HEK293 (cell line): ENCODE data around the gene JKAMP.

ENCODE experiments used
- BCL11A ChIP-seq: fragments of 450-650 bp; formaldehyde crosslinking; IDR thresholded peaks from 2 replicates; pipeline ENCODE4 v1.5.1; 2016; ENCODE audit warnings: low read depth, missing biosample characterization, missing genetic modification characterization
- KLF8 ChIP-seq: fragments of 450-650 bp; formaldehyde crosslinking; IDR thresholded peaks from 2 replicates; pipeline ENCODE4 v1.5.1; 2016; ENCODE audit warnings: missing biosample characterization, missing genetic modification characterization
- MEIS1 ChIP-seq: sonication (generic); formaldehyde crosslinking; IDR thresholded peaks from 2 replicates; pipeline ENCODE4 v1.8.1; 2022; ENCODE audit warnings: missing genetic modification reagents, mild to moderate bottlenecking, borderline replicate concordance
- SP7 ChIP-seq: fragments of 450-650 bp; formaldehyde crosslinking; IDR thresholded peaks from 2 replicates; pipeline ENCODE4 v1.5.1; 2016; ENCODE audit warnings: missing biosample characterization, missing genetic modification characterization
- TRIM28 ChIP-seq: IDR thresholded peaks from 2 replicates; pipeline ENCODE4 v1.6.1; 2011; ENCODE audit warnings: low read length, control low read depth, borderline replicate concordance
- ZFP37 ChIP-seq: fragments of 450-650 bp; formaldehyde crosslinking; IDR thresholded peaks from 2 replicates; pipeline ENCODE4 v1.5.1; 2016; ENCODE audit warnings: missing biosample characterization, missing genetic modification characterization
- ZNF121 ChIP-seq: fragments of 450-650 bp; formaldehyde crosslinking; IDR thresholded peaks from 2 replicates; pipeline ENCODE4 v1.5.1; 2016; ENCODE audit warnings: missing biosample characterization, missing genetic modification characterization
- ZNF132 ChIP-seq: fragments of 450-650 bp; formaldehyde crosslinking; IDR thresholded peaks from 2 replicates; pipeline ENCODE4 v1.5.1; 2017; ENCODE audit warnings: missing biosample characterization, missing genetic modification characterization, borderline replicate concordance
- ZNF146 ChIP-seq: fragments of 450-650 bp; formaldehyde crosslinking; IDR thresholded peaks from 2 replicates; pipeline ENCODE4 v1.5.1; 2016; ENCODE audit warnings: missing biosample characterization, missing genetic modification characterization
- ZNF157 ChIP-seq: fragments of 450-650 bp; formaldehyde crosslinking; IDR thresholded peaks from 2 replicates; pipeline ENCODE4 v1.5.1; 2016; ENCODE audit warnings: missing biosample characterization, missing genetic modification characterization
- ZNF184 ChIP-seq: fragments of 450-650 bp; IDR thresholded peaks from 2 replicates; pipeline ENCODE4 v1.5.1; 2018; ENCODE audit warnings: missing biosample characterization, mild to moderate bottlenecking, missing genetic modification characterization
- ZNF23 ChIP-seq: fragments of 450-650 bp; formaldehyde crosslinking; IDR thresholded peaks from 2 replicates; pipeline ENCODE4 v1.5.1; 2016; ENCODE audit warnings: missing biosample characterization, missing genetic modification characterization, borderline replicate concordance
- ZNF239 ChIP-seq: fragments of 450-650 bp; formaldehyde crosslinking; IDR thresholded peaks from 2 replicates; pipeline ENCODE4 v1.5.1; 2016; ENCODE audit warnings: missing biosample characterization, missing genetic modification characterization
- ZNF335 ChIP-seq: fragments of 450-650 bp; formaldehyde crosslinking; conservative IDR thresholded peaks from 2 replicates; pipeline ENCODE4 v1.5.1; 2016; ENCODE audit warnings: missing biosample characterization, missing genetic modification characterization
- ZNF571 ChIP-seq: fragments of 450-650 bp; formaldehyde crosslinking; IDR thresholded peaks from 2 replicates; pipeline ENCODE4 v1.5.0; 2017; ENCODE audit warnings: missing biosample characterization, missing genetic modification characterization
- ZNF600 ChIP-seq: fragments of 450-650 bp; formaldehyde crosslinking; IDR thresholded peaks from 2 replicates; pipeline ENCODE4 v1.5.1; 2016; ENCODE audit warnings: missing biosample characterization, missing genetic modification characterization
- ZNF610 ChIP-seq: fragments of 450-650 bp; formaldehyde crosslinking; IDR thresholded peaks from 2 replicates; pipeline ENCODE4 v1.5.1; 2016; ENCODE audit warnings: missing biosample characterization, missing genetic modification characterization, borderline replicate concordance
- ZNF621 ChIP-seq: fragments of 450-650 bp; formaldehyde crosslinking; IDR thresholded peaks from 2 replicates; pipeline ENCODE4 v1.5.1; 2017; ENCODE audit warnings: missing biosample characterization, missing genetic modification characterization
- ZNF623 ChIP-seq: fragments of 450-650 bp; formaldehyde crosslinking; IDR thresholded peaks from 2 replicates; pipeline ENCODE4 v1.5.1; 2016; ENCODE audit warnings: missing biosample characterization, missing genetic modification characterization
- ZNF830 ChIP-seq: fragments of 450-650 bp; IDR thresholded peaks from 2 replicates; pipeline ENCODE4 v1.5.0; 2018; ENCODE audit warnings: missing biosample characterization, missing genetic modification characterization, low read depth, mild to moderate bottlenecking, moderate library complexity
- TF ChIP-seq, protein P1 (sequence below): fragments of 450-650 bp; formaldehyde crosslinking; IDR thresholded peaks from 2 replicates; pipeline ENCODE4 v1.5.1; 2017; ENCODE audit warnings: missing biosample characterization, missing genetic modification characterization
- TF ChIP-seq, protein P2 (sequence below): fragments of 450-650 bp; formaldehyde crosslinking; IDR thresholded peaks from 2 replicates; pipeline ENCODE4 v1.5.1; 2016; ENCODE audit warnings: missing biosample characterization, missing genetic modification characterization
- TF ChIP-seq, protein P3 (sequence below): fragments of 450-650 bp; formaldehyde crosslinking; conservative IDR thresholded peaks from 2 replicates; pipeline ENCODE4 v1.5.1; 2016; ENCODE audit warnings: low read depth, missing biosample characterization, missing genetic modification characterization
- TF ChIP-seq, protein P4 (sequence below): fragments of 450-650 bp; formaldehyde crosslinking; IDR thresholded peaks from 2 replicates; pipeline ENCODE4 v1.5.1; 2017; ENCODE audit warnings: missing biosample characterization, missing genetic modification characterization
- TF ChIP-seq, protein P5 (sequence below): fragments of 450-650 bp; formaldehyde crosslinking; optimal IDR thresholded peaks from 2 replicates; pipeline ENCODE3; 2016; ENCODE audit warnings: missing biosample characterization, mild to moderate bottlenecking, missing genetic modification characterization
- TF ChIP-seq, protein P6 (sequence below): fragments of 450-650 bp; IDR thresholded peaks from 2 replicates; pipeline ENCODE4 v1.5.1; 2018; ENCODE audit warnings: missing biosample characterization, missing genetic modification characterization
- TF ChIP-seq, protein P7 (sequence below): fragments of 450-650 bp; formaldehyde crosslinking; IDR thresholded peaks from 2 replicates; pipeline ENCODE4 v1.5.1; 2016; ENCODE audit warnings: missing biosample characterization, missing genetic modification characterization

JKAMP gene

DNA sequence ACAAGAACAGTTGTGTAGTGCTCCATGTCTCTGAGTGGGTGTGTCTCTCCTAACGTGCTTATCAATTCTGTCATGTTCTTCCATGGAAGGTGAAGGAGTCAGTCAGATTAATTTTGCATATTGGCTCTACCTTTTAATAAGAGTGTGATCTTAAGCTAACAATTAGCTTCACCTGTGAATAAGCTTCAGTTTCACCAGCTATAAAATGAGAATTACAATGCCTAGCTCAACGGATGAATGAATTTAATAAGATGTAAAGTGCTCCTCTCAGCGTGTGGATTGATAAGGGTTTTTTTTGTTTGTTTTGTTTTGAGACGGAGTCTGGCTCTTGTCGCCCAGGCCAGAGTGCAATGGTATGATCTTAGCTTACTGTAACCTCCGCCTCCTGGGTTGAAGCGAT lies 59.6 kb downstream of the JKAMP start (continued):
- TF ChIP-seq, protein P1, sequence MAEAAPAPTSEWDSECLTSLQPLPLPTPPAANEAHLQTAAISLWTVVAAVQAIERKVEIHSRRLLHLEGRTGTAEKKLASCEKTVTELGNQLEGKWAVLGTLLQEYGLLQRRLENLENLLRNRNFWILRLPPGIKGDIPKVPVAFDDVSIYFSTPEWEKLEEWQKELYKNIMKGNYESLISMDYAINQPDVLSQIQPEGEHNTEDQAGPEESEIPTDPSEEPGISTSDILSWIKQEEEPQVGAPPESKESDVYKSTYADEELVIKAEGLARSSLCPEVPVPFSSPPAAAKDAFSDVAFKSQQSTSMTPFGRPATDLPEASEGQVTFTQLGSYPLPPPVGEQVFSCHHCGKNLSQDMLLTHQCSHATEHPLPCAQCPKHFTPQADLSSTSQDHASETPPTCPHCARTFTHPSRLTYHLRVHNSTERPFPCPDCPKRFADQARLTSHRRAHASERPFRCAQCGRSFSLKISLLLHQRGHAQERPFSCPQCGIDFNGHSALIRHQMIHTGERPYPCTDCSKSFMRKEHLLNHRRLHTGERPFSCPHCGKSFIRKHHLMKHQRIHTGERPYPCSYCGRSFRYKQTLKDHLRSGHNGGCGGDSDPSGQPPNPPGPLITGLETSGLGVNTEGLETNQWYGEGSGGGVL (tag by site-specific recombination) = peak; percentile 41; the same call in 1 of the 2 replicates
- TF ChIP-seq, protein P2, sequence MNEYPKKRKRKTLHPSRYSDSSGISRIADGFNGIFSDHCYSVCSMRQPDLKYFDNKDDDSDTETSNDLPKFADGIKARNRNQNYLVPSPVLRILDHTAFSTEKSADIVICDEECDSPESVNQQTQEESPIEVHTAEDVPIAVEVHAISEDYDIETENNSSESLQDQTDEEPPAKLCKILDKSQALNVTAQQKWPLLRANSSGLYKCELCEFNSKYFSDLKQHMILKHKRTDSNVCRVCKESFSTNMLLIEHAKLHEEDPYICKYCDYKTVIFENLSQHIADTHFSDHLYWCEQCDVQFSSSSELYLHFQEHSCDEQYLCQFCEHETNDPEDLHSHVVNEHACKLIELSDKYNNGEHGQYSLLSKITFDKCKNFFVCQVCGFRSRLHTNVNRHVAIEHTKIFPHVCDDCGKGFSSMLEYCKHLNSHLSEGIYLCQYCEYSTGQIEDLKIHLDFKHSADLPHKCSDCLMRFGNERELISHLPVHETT = no peak
- TF ChIP-seq ZNF621 (tag by site-specific recombination) (no peak), ZNF571 (tag by site-specific recombination) (no peak), ZNF157 (no peak), ZNF146 (no peak), TRIM28 (peak; percentile 79), ZNF23 (tag by site-specific recombination) (no peak), BCL11A (tag by site-specific recombination) (peak; percentile 60; the same call in 1 of the 2 replicates), ZNF184 (tag by site-specific recombination) (no peak), ZNF623 (no peak), ZNF239 (no peak), ZNF600 (0 out of 2 replicates have a peak, but pooled peaks have one; percentile 49), KLF8 (tag by site-specific recombination) (peak; percentile 47), SP7 (tag by site-specific recombination) (peak; percentile 78), ZFP37 (no peak), MEIS1 (CRISPR knock-in tag) (no peak), ZNF121 (tag by site-specific recombination) (no peak), ZNF335 (no peak; the same call in 1 of the 2 replicates), ZNF610 (peak; percentile 84; the same call in 1 of the 2 replicates), ZNF830 (tag by site-specific recombination) (no peak), ZNF132 (tag by site-specific recombination) (no peak)
- TF ChIP-seq, protein P3, sequence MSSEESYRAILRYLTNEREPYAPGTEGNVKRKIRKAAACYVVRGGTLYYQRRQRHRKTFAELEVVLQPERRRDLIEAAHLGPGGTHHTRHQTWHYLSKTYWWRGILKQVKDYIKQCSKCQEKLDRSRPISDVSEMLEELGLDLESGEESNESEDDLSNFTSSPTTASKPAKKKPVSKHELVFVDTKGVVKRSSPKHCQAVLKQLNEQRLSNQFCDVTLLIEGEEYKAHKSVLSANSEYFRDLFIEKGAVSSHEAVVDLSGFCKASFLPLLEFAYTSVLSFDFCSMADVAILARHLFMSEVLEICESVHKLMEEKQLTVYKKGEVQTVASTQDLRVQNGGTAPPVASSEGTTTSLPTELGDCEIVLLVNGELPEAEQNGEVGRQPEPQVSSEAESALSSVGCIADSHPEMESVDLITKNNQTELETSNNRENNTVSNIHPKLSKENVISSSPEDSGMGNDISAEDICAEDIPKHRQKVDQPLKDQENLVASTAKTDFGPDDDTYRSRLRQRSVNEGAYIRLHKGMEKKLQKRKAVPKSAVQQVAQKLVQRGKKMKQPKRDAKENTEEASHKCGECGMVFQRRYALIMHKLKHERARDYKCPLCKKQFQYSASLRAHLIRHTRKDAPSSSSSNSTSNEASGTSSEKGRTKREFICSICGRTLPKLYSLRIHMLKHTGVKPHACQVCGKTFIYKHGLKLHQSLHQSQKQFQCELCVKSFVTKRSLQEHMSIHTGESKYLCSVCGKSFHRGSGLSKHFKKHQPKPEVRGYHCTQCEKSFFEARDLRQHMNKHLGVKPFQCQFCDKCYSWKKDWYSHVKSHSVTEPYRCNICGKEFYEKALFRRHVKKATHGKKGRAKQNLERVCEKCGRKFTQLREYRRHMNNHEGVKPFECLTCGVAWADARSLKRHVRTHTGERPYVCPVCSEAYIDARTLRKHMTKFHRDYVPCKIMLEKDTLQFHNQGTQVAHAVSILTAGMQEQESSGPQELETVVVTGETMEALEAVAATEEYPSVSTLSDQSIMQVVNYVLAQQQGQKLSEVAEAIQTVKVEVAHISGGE = no peak
- TF ChIP-seq, protein P4, sequence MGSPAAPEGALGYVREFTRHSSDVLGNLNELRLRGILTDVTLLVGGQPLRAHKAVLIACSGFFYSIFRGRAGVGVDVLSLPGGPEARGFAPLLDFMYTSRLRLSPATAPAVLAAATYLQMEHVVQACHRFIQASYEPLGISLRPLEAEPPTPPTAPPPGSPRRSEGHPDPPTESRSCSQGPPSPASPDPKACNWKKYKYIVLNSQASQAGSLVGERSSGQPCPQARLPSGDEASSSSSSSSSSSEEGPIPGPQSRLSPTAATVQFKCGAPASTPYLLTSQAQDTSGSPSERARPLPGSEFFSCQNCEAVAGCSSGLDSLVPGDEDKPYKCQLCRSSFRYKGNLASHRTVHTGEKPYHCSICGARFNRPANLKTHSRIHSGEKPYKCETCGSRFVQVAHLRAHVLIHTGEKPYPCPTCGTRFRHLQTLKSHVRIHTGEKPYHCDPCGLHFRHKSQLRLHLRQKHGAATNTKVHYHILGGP (tag by site-specific recombination) = peak; percentile 35; the same call in 1 of the 2 replicates
- TF ChIP-seq, protein P5, sequence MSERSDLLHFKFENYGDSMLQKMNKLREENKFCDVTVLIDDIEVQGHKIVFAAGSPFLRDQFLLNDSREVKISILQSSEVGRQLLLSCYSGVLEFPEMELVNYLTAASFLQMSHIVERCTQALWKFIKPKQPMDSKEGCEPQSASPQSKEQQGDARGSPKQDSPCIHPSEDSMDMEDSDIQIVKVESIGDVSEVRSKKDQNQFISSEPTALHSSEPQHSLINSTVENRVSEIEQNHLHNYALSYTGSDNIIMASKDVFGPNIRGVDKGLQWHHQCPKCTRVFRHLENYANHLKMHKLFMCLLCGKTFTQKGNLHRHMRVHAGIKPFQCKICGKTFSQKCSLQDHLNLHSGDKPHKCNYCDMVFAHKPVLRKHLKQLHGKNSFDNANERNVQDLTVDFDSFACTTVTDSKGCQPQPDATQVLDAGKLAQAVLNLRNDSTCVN = no peak
- TF ChIP-seq, protein P6, sequence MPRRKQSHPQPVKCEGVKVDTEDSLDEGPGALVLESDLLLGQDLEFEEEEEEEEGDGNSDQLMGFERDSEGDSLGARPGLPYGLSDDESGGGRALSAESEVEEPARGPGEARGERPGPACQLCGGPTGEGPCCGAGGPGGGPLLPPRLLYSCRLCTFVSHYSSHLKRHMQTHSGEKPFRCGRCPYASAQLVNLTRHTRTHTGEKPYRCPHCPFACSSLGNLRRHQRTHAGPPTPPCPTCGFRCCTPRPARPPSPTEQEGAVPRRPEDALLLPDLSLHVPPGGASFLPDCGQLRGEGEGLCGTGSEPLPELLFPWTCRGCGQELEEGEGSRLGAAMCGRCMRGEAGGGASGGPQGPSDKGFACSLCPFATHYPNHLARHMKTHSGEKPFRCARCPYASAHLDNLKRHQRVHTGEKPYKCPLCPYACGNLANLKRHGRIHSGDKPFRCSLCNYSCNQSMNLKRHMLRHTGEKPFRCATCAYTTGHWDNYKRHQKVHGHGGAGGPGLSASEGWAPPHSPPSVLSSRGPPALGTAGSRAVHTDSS = no peak
- TF ChIP-seq, protein P7, sequence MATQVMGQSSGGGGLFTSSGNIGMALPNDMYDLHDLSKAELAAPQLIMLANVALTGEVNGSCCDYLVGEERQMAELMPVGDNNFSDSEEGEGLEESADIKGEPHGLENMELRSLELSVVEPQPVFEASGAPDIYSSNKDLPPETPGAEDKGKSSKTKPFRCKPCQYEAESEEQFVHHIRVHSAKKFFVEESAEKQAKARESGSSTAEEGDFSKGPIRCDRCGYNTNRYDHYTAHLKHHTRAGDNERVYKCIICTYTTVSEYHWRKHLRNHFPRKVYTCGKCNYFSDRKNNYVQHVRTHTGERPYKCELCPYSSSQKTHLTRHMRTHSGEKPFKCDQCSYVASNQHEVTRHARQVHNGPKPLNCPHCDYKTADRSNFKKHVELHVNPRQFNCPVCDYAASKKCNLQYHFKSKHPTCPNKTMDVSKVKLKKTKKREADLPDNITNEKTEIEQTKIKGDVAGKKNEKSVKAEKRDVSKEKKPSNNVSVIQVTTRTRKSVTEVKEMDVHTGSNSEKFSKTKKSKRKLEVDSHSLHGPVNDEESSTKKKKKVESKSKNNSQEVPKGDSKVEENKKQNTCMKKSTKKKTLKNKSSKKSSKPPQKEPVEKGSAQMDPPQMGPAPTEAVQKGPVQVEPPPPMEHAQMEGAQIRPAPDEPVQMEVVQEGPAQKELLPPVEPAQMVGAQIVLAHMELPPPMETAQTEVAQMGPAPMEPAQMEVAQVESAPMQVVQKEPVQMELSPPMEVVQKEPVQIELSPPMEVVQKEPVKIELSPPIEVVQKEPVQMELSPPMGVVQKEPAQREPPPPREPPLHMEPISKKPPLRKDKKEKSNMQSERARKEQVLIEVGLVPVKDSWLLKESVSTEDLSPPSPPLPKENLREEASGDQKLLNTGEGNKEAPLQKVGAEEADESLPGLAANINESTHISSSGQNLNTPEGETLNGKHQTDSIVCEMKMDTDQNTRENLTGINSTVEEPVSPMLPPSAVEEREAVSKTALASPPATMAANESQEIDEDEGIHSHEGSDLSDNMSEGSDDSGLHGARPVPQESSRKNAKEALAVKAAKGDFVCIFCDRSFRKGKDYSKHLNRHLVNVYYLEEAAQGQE = no peak
